Tibial artery (tissue), 4 donors: ENCODE data around the gene SUGP1.
A peak's percentile ranks its signal among the peaks of the same experiment; 100 is the strongest.

Experiments used
- DNase-seq, 2 donors: peaks; one replicate each; pipeline ENCODE4 v3.0.0-alpha.2; 2019
- H3K27ac ChIP-seq, 2 donors: fragments of 200-600 bp; sonication (generic) in 1 of 2; 1 replicate in 1 of 2; 2 replicates in 1 of 2; pipeline ENCODE4 v1.5.1; 2018 to 2019; ENCODE audit warnings: mild to moderate bottlenecking in 1 of 2
- H3K27me3 ChIP-seq, 2 donors: fragments of 200-600 bp; sonication (generic) in 1 of 2; one replicate each; pipeline versions ENCODE4 v1.5.1 to v1.6.0; 2016 to 2019
- H3K36me3 ChIP-seq, 3 donors: fragments of 200-600 bp; sonication (generic) in 2 of 3; one replicate each; pipeline ENCODE4 v1.5.1; 2016 to 2019; ENCODE audit warnings: mild to moderate bottlenecking in 2 of 3
- H3K4me1 ChIP-seq, 4 donors: fragments of 200-600 bp; sonication (generic) in 2 of 4; 1 replicate in 3 of 4; 2 replicates in 1 of 4; pipeline ENCODE4 v1.5.1; 2016 to 2019
- H3K4me3 ChIP-seq, 2 donors: fragments of 200-600 bp; sonication (generic) in 1 of 2; 1 replicate in 1 of 2; 2 replicates in 1 of 2; pipeline ENCODE4 v1.5.1; 2018 to 2019; ENCODE audit warnings: mild to moderate bottlenecking in 2 of 2
- H3K9me3 ChIP-seq, 3 donors: fragments of 200-600 bp; sonication (generic) in 1 of 3; one replicate each; pipeline ENCODE4 v1.5.1; 2016 to 2019
- CTCF ChIP-seq, 2 experiments: fragments of 200-600 bp in 1 of 2; fragments of 450-650 bp in 1 of 2; IDR thresholded peaks; one replicate each; pipeline ENCODE4 v1.5.1; 2017 to 2019; ENCODE audit warnings: antibody characterized with exemption in 2 of 2, mild to moderate bottlenecking in 1 of 2, moderate library complexity in 1 of 2
- intact Hi-C: fragments of 100-400 bp; cut with DNase I; formaldehyde crosslinking; loops from one replicate; pipeline ENCODE4 v1.15.0; 2023; ENCODE audit warnings: low total_unique reads

The SUGP1 gene

GRCh38 chr19:19345970-19346369, 25.7 kb upstream of the SUGP1 start:
- no peak for DNase-seq
- peaks cover 89 to 100% (median 100%) of the 10 kb centered on the region in 3 donors for H3K36me3 ChIP-seq
- H3K27me3 ChIP-seq, result no peaks in the 10 kb centered on the region
- intact Hi-C loops, result no loop called here
- no peak overlapping the region for H3K27ac ChIP-seq
- H3K4me1 ChIP-seq, result no peaks in the 10 kb centered on the region
- no peak overlapping the region for H3K4me3 ChIP-seq
- no peak for TF ChIP-seq CTCF (IDR thresholded peaks at IDR 0.05)
- no peaks in the 10 kb centered on the region for H3K9me3 ChIP-seq

- no peaks in the 10 kb centered on the region for H3K9me3 ChIP-seq
- H3K27me3 ChIP-seq, result no peaks in the 10 kb centered on the region
- H3K4me1 ChIP-seq, result no peaks in the 10 kb centered on the region
- intact Hi-C loops, result no loop called here
- DNase-seq, result no peak
- H3K4me3 ChIP-seq, result no peak overlapping the region
- TF ChIP-seq CTCF (IDR thresholded peaks at IDR 0.05), result no peak
- H3K27ac ChIP-seq, result no peak overlapping the region
- H3K36me3 ChIP-seq, result peaks cover 85 to 100% (median 100%) of the 10 kb centered on the region in 3 donors
These were observed 24.9 kb upstream of the SUGP1 start for GRCh38 chr19:19345232-19345631.

GRCh38 chr19:19343762-19344161, 23.5 kb upstream of the SUGP1 start:
- H3K9me3 ChIP-seq, result no peaks in the 10 kb centered on the region
- no peak overlapping the region for H3K27ac ChIP-seq
- TF ChIP-seq CTCF (IDR thresholded peaks at IDR 0.05), result no peak
- no peak for DNase-seq
- no peak overlapping the region for H3K4me3 ChIP-seq
- no peaks in the 10 kb centered on the region for H3K4me1 ChIP-seq
- intact Hi-C loops, result no loop called here
- peaks cover 82 to 100% (median 99%) of the 10 kb centered on the region in 3 donors for H3K36me3 ChIP-seq
- no peaks in the 10 kb centered on the region for H3K27me3 ChIP-seq

- peaks cover 82 to 100% (median 99%) of the 10 kb centered on the region in 3 donors for H3K36me3 ChIP-seq
- no peaks in the 10 kb centered on the region for H3K9me3 ChIP-seq
- H3K4me1 ChIP-seq, result no peaks in the 10 kb centered on the region
- intact Hi-C loops, result no loop called here
- no peak for DNase-seq
- no peak overlapping the region for H3K27ac ChIP-seq
- H3K4me3 ChIP-seq, result no peak overlapping the region
- no peaks in the 10 kb centered on the region for H3K27me3 ChIP-seq
- no peak for TF ChIP-seq CTCF (IDR thresholded peaks at IDR 0.05)
These were observed 22.7 kb upstream of the SUGP1 start for GRCh38 chr19:19343016-19343362.

- no peaks in the 10 kb centered on the region for H3K4me1 ChIP-seq
- H3K27me3 ChIP-seq, result no peaks in the 10 kb centered on the region
- TF ChIP-seq CTCF (IDR thresholded peaks at IDR 0.05), result peak; percentile 60 to 71
- H3K4me3 ChIP-seq, result no peak overlapping the region
- H3K36me3 ChIP-seq, result peaks cover 82 to 100% (median 99%) of the 10 kb centered on the region in 3 donors
- DNase-seq, result no peak
- intact Hi-C loops, result no loop called here
- no peaks in the 10 kb centered on the region for H3K9me3 ChIP-seq
- H3K27ac ChIP-seq, result no peak overlapping the region
These were observed 22.0 kb upstream of the SUGP1 start for GRCh38 chr19:19342086-19343015.
